OCI-LY3 (cell line): ENCODE results near the gene INTS1.

ENCODE experiments used
- CTCF ChIP-seq: fragments of 200-600, 300-600 bp; sonication (generic); IDR thresholded peaks from 2 replicates; pipeline ENCODE4 v1.5.1; 2014; ENCODE audit warnings: antibody characterized with exemption, low read length, low read depth
- EZH2phosphoT487 ChIP-seq: fragments of 200-600 bp; shearing (Covaris generic); IDR thresholded peaks from 2 replicates; pipeline ENCODE4 v1.6.1; 2018; ENCODE audit warnings: antibody characterized with exemption, mixed run types, low read depth

- TF ChIP-seq CTCF: no peak
- no peak for TF ChIP-seq EZH2phosphoT487
Observed at GRCh38 chr7:1468643-1469298, 35.4 kb downstream of the INTS1 start.
